AG10803 (cell line): ENCODE data around the gene MOGAT1.
A peak's percentile ranks its signal among the peaks of the same experiment; 100 is the strongest.
"Not testable (repeated sequence)": the region's sequence is repeated elsewhere in the genome, so short reads cannot be mapped to it uniquely, and the experiment has no call there.

Source experiments
- DNase-seq: peaks from one replicate; pipeline ENCODE4 v3.0.0; 2010; ENCODE audit warnings: low read depth
- H3K4me3 ChIP-seq: 2 replicates; pipeline ENCODE4 v1.5.1; 2011; ENCODE audit warnings: mild to moderate bottlenecking, low read length, control low read depth
- CTCF ChIP-seq: conservative IDR thresholded peaks from 2 replicates; pipeline ENCODE4 v1.5.1; 2011; ENCODE audit warnings: mild to moderate bottlenecking, low read length, control low read depth, inconsistent platforms

MOGAT1 gene

GRCh38 chr2:222689322-222689721, 17.9 kb downstream of the MOGAT1 start:
- no peak for TF ChIP-seq CTCF
- DNase-seq = no peak
- no peak overlapping the region for H3K4me3 ChIP-seq

GRCh38 chr2:222690564-222691200, 19.2 kb downstream of the MOGAT1 start:
- H3K4me3 ChIP-seq = no peak overlapping the region
- peak; percentile 100 for TF ChIP-seq CTCF
- peak; percentile 65 for DNase-seq

GRCh38 chr2:222693413-222693812, 22.0 kb downstream of the MOGAT1 start:
- DNase-seq, H3K4me3 ChIP-seq: not testable (repeated sequence)

GRCh38 chr2:222693837-222694236, 22.4 kb downstream of the MOGAT1 start:
- no peak overlapping the region for H3K4me3 ChIP-seq
- TF ChIP-seq CTCF = peak; percentile 17; the same call in 1 of the 2 replicates
- DNase-seq = no peak

- no peak for DNase-seq
- no peak for TF ChIP-seq CTCF
Observed at GRCh38 chr2:222698276-222698675, 26.8 kb downstream of the MOGAT1 start.

GRCh38 chr2:222701233-222701632, 29.8 kb downstream of the MOGAT1 start:
- no peak for DNase-seq

More at GRCh38 chr2:222698276-222698675, 26.8 kb downstream of the MOGAT1 start:
- no peak overlapping the region for H3K4me3 ChIP-seq

GRCh38 chr2:222701721-222702131, 30.3 kb downstream of the MOGAT1 start:
- no peak for DNase-seq
- no peak overlapping the region for H3K4me3 ChIP-seq
- no peak for TF ChIP-seq CTCF

More at GRCh38 chr2:222701233-222701632, 29.8 kb downstream of the MOGAT1 start:
- TF ChIP-seq CTCF = no peak
- no peak overlapping the region for H3K4me3 ChIP-seq
